Right lobe of liver (tissue), 4 donors: ENCODE measurements around the gene FHIP1B.

Experiments
- POLR2A ChIP-seq: fragments of 450-650 bp; IDR thresholded peaks from one replicate; pipeline ENCODE4 v1.6.1; 2017; ENCODE audit warnings: antibody characterized with exemption, mild to moderate bottlenecking
- TF ChIP-seq, protein P1 (sequence below), 4 donors: fragments of 200-600 bp in 3 of 4; fragments of 450-650 bp in 1 of 4; IDR thresholded peaks; one replicate each; pipeline versions ENCODE4 v1.5.1 to v1.8.0; 2016 to 2022; ENCODE audit warnings: antibody characterized with exemption in 4 of 4, mild to moderate bottlenecking in 2 of 4
- donor health status: DM: no; HTN: no; CAD: no.
- donor health status: DM: no; HTN: no; CAD: no.
- donor health status: DM: no; HTN: yes; CAD: no.

GRCh38 chr11:6234387-6235107, at the start of gene FHIP1B:
- TF ChIP-seq, protein P1, sequence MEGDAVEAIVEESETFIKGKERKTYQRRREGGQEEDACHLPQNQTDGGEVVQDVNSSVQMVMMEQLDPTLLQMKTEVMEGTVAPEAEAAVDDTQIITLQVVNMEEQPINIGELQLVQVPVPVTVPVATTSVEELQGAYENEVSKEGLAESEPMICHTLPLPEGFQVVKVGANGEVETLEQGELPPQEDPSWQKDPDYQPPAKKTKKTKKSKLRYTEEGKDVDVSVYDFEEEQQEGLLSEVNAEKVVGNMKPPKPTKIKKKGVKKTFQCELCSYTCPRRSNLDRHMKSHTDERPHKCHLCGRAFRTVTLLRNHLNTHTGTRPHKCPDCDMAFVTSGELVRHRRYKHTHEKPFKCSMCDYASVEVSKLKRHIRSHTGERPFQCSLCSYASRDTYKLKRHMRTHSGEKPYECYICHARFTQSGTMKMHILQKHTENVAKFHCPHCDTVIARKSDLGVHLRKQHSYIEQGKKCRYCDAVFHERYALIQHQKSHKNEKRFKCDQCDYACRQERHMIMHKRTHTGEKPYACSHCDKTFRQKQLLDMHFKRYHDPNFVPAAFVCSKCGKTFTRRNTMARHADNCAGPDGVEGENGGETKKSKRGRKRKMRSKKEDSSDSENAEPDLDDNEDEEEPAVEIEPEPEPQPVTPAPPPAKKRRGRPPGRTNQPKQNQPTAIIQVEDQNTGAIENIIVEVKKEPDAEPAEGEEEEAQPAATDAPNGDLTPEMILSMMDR (IDR thresholded peaks at IDR 0.05) = peak in 1 of 4 donors; percentile 10
- peak; percentile 25 for TF ChIP-seq POLR2A
